ENCODE results near the gene SCAMP1.

- TF ChIP-seq, protein P1, sequence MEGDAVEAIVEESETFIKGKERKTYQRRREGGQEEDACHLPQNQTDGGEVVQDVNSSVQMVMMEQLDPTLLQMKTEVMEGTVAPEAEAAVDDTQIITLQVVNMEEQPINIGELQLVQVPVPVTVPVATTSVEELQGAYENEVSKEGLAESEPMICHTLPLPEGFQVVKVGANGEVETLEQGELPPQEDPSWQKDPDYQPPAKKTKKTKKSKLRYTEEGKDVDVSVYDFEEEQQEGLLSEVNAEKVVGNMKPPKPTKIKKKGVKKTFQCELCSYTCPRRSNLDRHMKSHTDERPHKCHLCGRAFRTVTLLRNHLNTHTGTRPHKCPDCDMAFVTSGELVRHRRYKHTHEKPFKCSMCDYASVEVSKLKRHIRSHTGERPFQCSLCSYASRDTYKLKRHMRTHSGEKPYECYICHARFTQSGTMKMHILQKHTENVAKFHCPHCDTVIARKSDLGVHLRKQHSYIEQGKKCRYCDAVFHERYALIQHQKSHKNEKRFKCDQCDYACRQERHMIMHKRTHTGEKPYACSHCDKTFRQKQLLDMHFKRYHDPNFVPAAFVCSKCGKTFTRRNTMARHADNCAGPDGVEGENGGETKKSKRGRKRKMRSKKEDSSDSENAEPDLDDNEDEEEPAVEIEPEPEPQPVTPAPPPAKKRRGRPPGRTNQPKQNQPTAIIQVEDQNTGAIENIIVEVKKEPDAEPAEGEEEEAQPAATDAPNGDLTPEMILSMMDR (IDR thresholded peaks at IDR 0.05 in 8 of 11, conservative IDR thresholded peaks at IDR 0.05 in 3 of 11) = no peak
- TF ChIP-seq POLR2AphosphoS5 (IDR thresholded peaks at IDR 0.05) = no peak
Observed at GRCh38 chr5:78353520-78353919, 6.9 kb upstream of the SCAMP1 start.

All from spleen (tissue), 7 donors.